HG02571 (cell line): Measurements from ENCODE around the gene RNF169.
"Not testable (repeated sequence)": the region's sequence is repeated elsewhere in the genome, so short reads cannot be mapped to it uniquely, and the experiment has no call there.

Experiments used
- ATAC-seq: cut with Tn5 transposase; IDR thresholded peaks from one replicate; pipeline ENCODE4 v1.9.1; 2021; ENCODE audit warnings: mild to moderate bottlenecking, moderate library complexity; ENCODE audit not compliant: unreplicated experiment

RNF169 gene

DNA sequence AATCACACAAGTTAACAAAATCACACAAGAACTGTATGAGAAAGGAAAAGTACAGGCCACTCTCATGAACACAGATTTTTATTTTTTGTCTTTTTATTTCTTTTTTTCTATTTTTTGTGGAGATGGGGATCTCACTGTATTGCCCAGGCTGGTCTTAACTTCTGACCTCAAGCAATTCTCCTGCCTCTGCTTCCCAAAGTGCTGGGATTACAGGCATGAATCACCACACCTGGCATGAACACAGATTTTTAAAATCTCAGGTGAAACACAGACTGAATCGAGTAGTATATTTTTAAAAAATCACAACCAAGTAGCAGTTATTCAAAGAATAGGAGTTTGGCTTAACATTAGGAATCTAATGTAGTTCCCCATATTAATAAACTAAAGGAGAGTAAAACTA lies 18.3 kb downstream of the RNF169 start:
- ATAC-seq: no peak

DNA sequence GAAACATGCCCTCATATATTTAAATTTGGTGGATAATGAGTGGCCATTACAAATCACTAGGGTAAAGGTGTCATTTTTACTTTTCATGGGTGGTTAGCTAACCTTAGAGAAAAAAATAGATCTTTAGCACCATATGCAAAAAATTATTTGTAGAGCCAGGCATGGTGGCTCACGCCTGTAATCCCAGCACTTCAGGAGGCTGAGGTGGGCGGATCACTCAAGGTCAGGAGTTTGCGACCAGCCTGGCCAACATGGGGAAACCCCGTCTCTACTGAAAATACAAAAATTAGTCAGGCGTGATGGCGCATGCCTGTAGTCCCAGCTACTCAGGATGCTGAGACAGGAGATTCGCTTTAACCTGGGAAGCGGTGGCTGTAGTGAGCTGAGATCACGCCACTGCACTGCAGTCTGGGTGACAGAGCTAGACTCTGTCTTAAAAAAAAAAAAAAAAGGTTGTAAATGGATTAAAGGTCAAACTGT lies 19.6 kb downstream of the RNF169 start:
- ATAC-seq: not testable (repeated sequence)

DNA sequence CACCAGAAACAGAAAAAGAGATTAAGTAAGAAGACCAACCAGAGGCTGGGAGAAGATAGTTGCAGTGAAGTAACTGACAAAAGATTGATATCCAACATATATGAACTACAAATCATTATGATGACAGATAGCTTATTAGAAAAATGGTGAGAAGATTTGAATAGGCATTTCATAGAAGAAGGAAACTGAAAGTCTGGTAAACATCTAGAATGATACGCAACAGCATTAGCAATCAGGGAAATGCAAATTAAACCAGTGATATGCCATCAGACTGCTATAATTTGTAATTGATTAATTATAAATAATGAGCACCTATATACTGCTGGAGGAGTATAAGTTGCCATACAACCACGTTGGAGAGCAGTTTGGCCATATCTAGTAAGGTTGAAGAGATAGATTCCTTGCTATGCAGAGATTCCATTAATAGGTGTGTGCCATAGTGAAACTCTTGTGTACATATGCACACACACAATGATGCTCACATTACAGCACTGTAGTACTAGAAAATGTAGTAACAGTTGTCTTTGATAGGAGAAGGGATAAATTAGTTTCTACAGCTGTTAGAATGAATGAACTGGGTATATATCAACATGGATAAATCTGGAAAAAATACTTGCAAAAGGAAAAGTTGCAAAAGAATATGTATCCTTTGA lies 20.5 kb downstream of the RNF169 start:
- no peak for ATAC-seq

DNA sequence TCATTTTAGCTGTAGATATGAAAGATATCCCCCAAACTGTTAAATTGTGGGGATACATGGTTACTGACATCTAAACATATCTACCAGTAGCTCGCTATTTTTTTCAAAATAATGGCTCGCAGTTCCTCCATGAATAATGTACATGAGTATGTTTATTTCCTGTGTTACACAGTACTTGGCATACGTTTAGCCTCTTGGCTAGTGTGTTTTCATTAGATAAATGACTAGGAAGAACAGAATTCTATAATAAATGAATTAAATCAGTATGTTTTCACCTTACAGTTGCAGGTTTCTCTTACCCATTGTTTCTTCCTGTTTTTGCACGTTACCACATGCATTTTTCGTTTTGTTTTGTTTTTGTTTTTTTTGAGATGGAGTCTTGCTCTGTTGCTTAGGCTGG lies 21.8 kb downstream of the RNF169 start:
- ATAC-seq: no peak

DNA sequence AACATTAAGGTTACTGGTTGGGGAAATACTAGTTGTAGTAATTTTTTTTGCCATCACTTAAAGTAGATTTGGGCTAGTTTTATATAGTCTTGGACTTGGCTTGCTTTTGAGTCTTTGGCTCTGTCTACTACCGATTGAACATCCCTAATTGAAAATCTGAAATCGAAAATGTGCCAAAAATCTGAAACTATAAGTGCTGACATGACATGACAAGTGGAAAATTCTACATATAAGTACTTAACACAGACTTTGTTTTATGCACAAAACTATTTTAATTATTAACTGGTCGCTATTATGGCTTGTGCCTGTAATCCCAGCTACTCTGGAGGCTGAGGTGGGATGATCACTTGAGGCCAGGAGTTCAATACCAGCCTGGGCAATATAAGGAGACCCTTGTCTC lies 22.5 kb downstream of the RNF169 start:
- ATAC-seq: no peak

DNA sequence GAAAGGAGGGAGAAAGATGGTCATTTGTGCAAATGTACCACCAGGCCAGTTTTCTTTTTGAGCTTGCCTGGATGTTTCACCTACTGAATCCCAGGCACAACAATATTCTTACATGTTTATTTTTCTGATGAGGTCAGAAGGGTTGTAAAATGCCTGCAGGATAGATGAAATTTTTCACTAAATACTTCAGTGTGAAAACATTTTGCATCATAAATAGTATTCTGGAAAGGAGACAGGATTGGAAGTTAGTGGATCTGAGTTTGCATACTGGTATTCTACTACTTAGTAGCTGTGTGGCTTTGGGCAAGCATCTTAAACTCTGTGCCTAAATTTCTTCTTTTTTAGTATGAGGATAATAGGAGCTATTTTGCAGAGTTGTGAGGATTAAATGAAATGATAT lies 24.8 kb downstream of the RNF169 start:
- no peak for ATAC-seq

DNA sequence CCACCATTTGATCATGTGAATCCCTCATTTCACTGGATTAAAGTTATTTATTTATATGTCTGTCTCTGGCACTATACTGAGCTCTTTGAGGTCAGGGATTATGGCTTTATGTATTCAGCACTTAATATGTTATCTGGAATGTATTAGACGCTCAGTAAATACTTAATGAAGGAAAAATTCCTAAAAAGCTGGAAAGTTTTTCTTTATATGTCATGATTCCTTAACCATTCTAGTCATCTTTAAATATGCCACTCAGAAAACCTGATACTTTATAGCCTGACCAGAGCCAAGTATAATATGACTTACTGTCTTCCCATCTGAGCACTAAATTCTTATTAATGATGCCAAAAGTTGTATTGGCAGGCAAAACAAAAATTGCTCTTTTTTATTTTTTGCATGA lies 27.1 kb downstream of the RNF169 start:
- no peak for ATAC-seq

DNA sequence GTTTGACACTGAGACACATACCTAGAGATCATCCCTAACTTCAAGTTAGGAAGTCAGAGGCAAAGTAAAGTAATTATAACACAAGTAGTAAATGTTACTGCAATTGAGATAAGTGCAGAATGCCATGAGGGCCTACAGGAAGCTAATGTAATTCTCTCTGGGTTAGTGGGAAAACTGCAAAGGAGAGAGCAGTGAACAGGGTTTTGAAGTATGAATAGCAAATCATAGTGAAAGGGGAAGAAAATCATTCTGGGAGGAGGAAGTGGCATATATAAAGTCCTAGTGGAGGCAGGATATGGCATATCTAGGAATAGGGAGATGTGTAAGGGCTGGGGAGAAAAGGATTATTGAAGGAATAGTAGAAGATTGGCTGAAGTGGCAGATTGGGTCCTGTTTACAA lies 27.9 kb downstream of the RNF169 start:
- no peak for ATAC-seq

DNA sequence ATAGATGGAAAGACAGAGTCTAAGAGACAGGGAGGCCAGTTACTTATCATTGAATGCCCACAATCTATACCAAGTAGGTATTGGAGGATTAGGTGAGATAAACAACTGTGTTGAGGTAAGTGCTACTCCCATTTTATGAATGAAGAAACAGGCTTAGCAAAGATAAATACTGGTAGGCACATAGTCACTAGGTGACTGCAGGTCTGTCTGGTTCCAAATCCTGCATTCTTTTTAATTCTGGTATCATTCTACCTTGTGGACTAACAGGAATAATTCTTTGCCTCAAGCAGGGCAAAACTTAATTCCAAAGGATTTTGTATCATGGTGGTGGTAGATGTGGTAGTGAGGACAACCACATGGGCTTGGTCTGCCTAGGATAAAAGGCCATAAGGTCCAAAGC lies 28.4 kb downstream of the RNF169 start:
- no peak for ATAC-seq

DNA sequence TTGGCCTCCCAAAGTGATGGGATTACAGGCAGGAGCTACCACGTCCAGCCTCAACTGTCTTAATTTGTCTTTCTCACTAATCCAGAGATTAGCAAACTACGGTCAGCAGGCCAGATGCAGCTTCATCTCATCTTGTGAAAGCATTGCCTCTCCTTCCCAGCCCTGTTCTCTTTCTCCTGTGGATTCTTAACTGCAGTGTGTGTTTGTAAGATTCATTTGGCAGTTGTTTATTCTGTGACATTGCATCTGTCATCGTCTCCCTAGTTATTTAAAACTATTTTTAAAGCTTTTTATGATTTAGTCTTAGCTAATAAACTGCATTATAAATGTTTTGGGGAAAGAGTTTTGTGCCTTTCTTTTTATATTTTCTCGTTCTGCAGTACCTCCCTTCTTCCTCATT lies 29.2 kb downstream of the RNF169 start:
- ATAC-seq: no peak

DNA sequence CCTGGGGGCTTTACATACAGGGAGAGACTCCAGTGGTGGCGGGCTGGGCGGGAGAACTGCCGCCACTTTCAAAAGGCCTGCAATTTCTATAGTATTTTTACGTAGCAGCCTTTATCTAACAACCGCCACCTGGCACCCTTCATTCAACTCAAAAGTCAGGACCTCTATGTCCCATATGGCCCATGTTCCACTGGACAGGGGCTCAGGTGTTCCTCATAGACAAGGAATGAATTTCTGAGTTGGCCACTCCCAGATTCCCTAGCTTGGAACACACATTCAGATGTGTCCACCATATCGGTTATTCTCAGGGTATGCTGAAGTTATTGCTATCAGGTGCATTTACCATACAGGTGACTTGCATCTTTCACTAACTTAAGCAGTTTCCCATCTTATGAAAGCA lies 29.9 kb downstream of the RNF169 start:
- ATAC-seq: no peak

DNA sequence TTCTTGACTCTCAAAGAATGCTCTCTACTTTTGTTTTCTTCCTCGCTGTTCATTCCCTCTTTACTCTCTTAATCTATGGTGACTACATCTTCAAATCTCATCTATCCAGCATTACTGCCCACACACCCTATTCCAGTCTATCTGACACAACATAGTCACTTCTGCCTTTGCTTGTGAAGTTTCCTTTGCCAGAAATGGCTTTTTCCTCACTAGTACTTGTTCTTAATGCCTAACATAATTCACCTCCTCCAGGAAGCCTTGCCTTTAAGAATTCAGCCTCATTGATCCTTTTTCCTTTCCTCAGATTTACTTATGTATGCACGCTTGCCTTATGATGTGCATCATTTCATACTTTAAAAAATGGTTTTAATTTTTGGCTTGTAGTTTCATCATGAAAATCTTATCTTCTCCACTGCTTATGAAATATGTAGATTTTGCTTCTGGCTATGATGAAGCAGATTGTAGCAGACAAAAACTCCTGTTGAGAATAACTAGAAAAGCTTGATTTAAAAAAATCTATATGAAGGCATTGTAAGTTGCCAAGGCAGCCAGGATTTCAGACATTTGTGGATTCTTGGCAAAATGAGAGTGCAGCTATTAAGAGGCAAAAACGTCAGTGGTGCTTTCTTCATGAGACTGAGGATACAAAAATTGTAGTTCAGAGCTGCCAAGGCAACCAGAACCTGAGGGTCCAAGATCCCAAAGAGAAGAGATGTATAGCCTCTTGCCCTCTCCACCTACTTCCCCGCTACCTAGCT lies 31.8 kb downstream of the RNF169 start:
- no peak for ATAC-seq

DNA sequence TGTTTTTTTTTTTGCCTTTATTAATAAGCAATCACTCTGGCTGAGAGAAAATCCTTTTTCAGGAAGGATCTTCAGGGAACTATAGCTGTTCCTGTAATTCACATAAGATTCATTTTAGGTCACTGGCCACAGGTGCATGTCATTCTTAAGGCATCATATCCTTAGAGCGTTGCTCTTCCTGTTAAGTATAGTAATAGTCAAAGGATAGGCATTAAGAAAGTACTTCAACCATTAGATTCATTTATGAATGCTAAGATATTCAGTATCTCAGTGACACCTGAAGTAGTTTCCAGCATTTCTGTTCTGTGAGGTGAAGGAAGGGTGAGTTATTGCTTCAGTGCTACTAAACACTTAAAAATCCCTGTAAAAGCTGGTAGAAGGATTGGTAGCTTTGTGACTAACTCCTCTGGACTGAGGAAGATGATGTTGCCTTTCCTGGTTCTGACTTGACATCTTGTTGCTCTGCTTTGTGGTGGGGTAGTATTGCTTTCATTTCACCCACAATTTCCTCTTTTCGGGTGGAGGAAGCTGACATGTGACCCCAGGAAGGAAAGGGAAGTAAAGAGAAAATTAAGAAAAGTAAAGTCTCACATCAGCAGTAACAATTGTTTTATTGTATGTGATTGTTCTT lies 34.7 kb downstream of the RNF169 start:
- no peak for ATAC-seq

DNA sequence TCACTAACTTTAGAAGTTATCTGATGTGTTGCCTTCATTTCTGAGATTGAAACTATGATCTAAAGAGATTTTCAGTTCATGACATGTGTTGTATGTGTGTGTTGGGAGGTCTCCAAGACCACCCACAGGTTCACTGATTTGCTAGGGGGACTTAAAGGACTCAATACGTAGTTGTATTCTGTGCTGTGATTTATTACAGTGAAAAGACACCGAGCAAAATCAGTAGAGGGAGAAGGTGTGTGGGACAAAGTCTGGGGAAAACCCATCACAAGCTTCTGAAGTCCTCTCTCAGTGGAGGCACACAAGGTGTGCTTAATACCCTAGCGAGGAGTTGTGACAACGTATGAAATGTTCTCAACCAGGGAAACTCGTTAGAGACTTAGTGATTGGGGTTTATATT lies 35.6 kb downstream of the RNF169 start:
- ATAC-seq: no peak

DNA sequence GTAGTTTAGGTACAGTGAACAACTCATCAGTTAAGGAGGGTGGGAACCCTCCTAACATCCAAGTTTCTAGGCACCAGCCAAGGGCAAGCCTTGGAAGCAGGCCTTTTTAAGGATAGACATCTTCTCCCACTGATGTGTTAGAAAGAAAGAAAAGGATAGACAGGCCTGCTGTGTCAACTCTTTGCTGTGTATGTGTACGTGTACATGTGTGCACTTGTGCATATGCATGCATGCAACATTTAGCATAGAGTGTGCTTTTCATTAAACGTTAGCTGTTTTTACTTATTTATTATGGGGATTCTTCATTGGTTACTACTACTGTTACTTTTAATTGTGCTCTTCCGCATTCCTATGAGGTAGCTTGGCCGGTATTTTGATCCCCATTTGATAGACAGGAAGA lies 36.1 kb downstream of the RNF169 start:
- ATAC-seq: no peak

DNA sequence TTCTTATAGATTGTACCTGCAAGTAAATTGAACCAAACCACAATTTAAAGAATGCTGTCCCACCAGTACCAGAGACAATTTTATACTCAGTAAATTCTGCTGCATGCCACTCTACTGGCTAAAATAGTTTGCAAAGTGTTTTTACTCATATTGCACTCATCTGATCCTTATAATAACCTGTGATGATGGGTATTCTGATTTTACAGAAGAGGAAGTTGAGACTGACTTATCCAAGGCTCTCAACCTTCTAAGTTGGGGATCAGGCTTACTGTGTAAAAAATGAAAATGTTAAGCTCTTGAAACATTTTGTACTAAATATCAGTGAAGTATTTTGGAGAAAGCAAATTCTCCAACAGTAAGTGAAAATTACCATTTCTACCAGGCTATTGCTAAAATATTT lies 37.9 kb downstream of the RNF169 start:
- ATAC-seq: no peak

DNA sequence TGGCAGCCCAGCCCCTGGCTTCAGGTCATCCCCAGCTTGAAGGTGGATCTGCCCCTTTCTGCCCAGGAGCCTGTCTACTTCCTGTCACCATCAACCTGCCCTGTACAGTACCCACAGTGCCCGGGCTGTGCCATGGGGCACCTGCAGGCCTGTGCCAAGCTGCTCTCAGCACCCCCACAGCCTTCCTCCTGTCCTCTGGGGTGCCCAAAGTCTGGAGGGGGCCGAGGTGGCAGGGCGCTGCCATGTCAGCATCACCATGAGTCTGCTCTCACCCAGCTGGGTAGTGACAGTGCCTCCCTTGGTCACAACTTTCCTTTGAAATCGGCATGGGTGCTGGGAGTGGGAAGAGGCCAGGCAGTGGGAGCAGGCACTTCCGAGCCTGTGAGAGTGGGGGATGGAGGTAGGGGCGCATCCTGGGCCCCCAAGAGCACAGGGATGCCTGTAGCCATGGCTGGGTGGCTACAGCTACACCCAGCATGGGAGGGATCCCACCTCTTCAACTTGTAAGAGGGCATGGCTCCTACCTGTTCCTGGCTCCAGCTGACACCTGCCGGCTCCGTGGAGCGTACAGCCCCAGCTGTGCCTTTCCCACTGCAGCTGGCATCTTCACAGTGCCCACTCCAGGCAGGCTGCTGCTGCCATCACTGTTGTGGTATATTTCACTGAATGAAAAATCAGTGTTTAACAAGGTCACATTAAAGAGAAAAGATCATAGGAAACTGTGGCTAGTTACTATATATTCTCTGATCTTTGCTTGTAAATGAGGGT lies 42.9 kb downstream of the RNF169 start:
- ATAC-seq: no peak

DNA sequence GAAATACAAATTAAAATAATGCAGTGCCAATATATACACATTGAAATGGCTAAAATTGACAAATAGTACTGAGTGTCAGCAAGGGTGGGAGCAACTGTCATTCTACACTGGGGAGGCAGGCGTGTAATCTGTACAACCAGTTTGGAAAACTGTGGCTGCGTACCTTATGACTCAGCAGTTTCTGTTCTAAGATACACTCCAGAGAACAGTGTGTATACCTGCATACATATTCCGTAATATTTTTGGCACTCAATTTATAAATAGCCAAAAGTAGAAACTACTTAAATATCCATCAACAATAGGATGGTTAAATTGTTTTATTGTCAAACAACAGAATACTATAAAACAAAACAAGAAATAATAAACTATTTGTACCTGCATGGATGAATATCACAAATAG lies 57.6 kb downstream of the RNF169 start:
- ATAC-seq: no peak

DNA sequence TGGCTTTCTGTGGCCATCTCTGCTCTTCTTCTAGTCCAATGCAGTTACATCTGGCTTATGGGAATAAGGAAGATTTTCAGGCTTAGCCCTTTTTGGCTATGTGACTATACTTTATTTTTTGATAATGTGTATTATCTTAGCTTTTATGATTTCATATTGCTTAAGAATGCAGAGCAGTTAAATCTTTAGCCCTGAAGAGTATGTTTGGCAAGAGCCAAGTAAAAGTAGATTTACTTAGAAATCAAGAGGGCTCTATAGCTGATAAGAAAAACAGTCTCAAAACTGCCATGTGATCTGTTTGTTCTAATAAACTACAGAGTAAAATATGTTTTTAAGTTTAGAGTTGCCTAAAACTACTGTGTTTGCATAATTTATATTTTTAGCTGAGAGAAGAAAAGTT lies 61.2 kb downstream of the RNF169 start:
- ATAC-seq: no peak

DNA sequence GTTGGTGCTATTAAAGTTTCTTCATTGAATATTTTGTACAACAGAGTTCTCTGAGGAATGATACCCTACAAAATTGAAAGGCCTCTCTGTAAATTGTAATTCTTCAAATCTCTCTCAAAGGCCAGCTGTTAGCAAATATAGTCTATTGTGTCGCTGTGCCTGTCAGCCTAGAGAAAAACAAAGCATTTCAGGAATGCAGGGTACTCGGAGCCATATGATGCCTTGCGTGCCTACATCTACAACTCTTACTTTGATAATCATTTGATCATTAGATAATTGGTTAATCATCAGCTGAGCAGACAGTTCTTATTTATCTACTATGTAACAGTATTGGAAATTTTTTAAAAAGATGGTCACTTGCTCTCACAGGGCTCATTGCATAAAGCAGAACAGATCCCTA lies 67.3 kb downstream of the RNF169 start:
- ATAC-seq: no peak

DNA sequence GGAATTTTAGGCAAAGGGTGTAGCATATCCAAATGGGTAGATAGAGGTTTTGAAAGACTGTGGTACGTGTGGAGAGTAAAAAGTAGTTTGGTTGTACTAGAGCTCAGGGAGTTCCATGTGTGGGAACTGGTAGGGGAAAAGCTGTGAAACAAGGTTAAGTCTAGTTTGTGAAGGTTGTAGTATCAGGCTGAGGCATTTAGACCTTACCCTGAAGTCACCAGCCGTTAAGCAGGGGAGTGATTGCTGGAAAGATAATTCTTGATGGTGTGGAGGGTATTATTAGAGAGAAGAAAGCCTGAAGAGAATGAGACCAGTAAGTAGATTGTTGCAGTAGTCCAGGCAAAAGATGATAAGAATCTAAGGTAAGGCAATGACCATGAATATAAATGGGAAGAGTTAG lies 68.0 kb downstream of the RNF169 start:
- no peak for ATAC-seq
